OCI-LY3 (cell line): ENCODE results near the gene SLC7A7.
A peak's percentile ranks its signal among the peaks of the same experiment; 100 is the strongest.
"Not testable (repeated sequence)": the region's sequence is repeated elsewhere in the genome, so short reads cannot be mapped to it uniquely, and the experiment has no call there.

ENCODE experiments used
- H2AFZ ChIP-seq: fragments of 200-600, 300-600 bp; shearing (Covaris generic); 2 replicates; pipeline ENCODE4 v1.6.0; 2014; ENCODE audit warnings: antibody characterized with exemption, low read depth, low read length
- H3K27ac ChIP-seq: fragments of 200-600, 300-600 bp; sonication (generic); 2 replicates; pipeline ENCODE4 v1.5.1; 2014; ENCODE audit warnings: mild to moderate bottlenecking, low read length, moderate library complexity, mixed read lengths
- H3K27me3 ChIP-seq: fragments of 200-600, 300-600 bp; sonication (generic); 2 replicates; pipeline ENCODE4 v1.6.1; 2014; ENCODE audit warnings: low read depth, low read length, mixed read lengths
- H3K36me3 ChIP-seq: fragments of 200-600, 300-600 bp; sonication (generic); replicated peaks from 2 replicates; pipeline ENCODE3; 2014; ENCODE audit warnings: low read depth, low read length, mixed read lengths
- H3K4me1 ChIP-seq: fragments of 300-600, 200-600 bp; sonication (generic); 2 replicates; pipeline ENCODE4 v1.6.1; 2014; ENCODE audit warnings: low read length, mixed read lengths
- H3K4me2 ChIP-seq: fragments of 200-600, 300-600 bp; sonication (generic); 2 replicates; pipeline ENCODE4 v1.6.1; 2014; ENCODE audit warnings: low read length, mixed read lengths
- H3K4me3 ChIP-seq: fragments of 300-600, 200-600 bp; sonication (generic); 2 replicates; pipeline ENCODE4 v1.5.1; 2014; ENCODE audit warnings: antibody characterized with exemption, mild to moderate bottlenecking, low read length, moderate library complexity
- H3K79me2 ChIP-seq: fragments of 300-600, 200-600 bp; shearing (Covaris generic); 2 replicates; pipeline ENCODE4 v1.6.1; 2014; ENCODE audit warnings: mild to moderate bottlenecking, low read length, mixed read lengths
- H3K9ac ChIP-seq: fragments of 300-600, 200-600 bp; shearing (Covaris generic); 2 replicates; pipeline ENCODE4 v1.6.0; 2014; ENCODE audit warnings: mild to moderate bottlenecking, low read length, moderate library complexity
- H3K9me3 ChIP-seq: fragments of 200-600, 300-600 bp; shearing (Covaris generic); 2 replicates; pipeline ENCODE4 v1.6.1; 2014; ENCODE audit warnings: low read length, mixed read lengths; ENCODE audit not compliant: insufficient read depth
- H4K20me1 ChIP-seq: fragments of 200-600, 300-600 bp; sonication (generic); 2 replicates; pipeline ENCODE4 v1.6.1; 2016; ENCODE audit warnings: low read length, mixed read lengths; ENCODE audit not compliant: insufficient read depth
- EZH2phosphoT487 ChIP-seq: fragments of 200-600 bp; shearing (Covaris generic); IDR thresholded peaks from 2 replicates; pipeline ENCODE4 v1.6.1; 2018; ENCODE audit warnings: antibody characterized with exemption, mixed run types, low read depth
- TF ChIP-seq, protein P1 (sequence below): fragments of 200-600, 300-600 bp; sonication (generic); IDR thresholded peaks from 2 replicates; pipeline ENCODE4 v1.5.1; 2014; ENCODE audit warnings: antibody characterized with exemption, low read length, low read depth

SLC7A7 gene

DNA sequence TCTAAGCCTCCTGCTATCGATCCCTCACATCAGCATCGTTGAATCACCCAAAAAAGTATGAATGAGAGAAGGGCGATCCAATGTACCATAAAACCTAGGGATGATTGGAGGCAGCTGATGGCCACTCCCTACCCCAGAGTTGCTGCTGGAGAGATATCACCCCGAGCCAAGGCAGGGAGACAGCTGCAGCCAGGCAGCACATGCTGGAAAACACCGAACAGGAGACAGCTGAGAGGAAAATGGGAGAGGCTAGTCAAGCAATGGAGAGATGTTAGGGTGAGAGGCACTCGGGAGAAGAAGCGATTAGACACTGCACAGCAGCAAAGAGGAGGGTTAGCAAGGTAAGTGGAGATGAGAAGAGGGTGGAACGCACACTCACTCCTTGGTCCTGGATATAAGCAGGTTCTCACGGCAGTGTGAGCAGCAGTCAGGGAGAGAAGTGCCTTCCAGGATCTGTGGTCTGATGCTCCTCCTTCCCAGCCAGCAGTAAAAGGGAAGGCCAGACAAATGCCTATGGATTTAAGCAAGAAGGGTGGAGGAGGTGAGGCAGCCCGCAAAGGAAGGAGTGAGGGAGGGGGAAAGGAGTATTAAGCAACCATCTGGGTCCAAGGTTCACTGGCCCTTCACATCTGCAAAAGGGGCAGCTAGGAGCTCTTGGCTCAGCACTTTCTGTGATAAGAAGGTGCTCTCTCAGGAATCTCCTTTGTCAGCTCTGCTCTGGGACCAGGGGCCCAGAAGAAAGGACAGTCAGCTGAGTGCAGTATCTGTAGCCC lies at the start of gene SLC7A7:
Gene SLC7A7 (minus strand): TSS at position 495 of the 773 bp plus-strand sequence. CDS start 2,037 bp downstream, outside the sequence.
- H3K9ac ChIP-seq, result peak within 1 kb of the TSS; percentile 49
- H3K4me3 ChIP-seq, result peak within 1 kb of the TSS; percentile 21; the same call in 1 of the 2 replicates
- H4K20me1 ChIP-seq, result no peaks in the 10 kb centered on the region
- peak within 1 kb of the TSS; percentile 63 for H2AFZ ChIP-seq
- H3K9me3 ChIP-seq, result no peaks in the 10 kb centered on the region
- no peaks in the 10 kb centered on the region for H3K79me2 ChIP-seq
- no peaks in the 10 kb centered on the region for H3K27me3 ChIP-seq
- no peaks in the 10 kb centered on the region for H3K36me3 ChIP-seq
- H3K27ac ChIP-seq, result peak within 1 kb of the TSS; percentile 38
- H3K4me1 ChIP-seq, result peaks cover 51% of the 10 kb centered on the region
- H3K4me2 ChIP-seq, result peak within 1 kb of the TSS; percentile 57
- TF ChIP-seq, protein P1, sequence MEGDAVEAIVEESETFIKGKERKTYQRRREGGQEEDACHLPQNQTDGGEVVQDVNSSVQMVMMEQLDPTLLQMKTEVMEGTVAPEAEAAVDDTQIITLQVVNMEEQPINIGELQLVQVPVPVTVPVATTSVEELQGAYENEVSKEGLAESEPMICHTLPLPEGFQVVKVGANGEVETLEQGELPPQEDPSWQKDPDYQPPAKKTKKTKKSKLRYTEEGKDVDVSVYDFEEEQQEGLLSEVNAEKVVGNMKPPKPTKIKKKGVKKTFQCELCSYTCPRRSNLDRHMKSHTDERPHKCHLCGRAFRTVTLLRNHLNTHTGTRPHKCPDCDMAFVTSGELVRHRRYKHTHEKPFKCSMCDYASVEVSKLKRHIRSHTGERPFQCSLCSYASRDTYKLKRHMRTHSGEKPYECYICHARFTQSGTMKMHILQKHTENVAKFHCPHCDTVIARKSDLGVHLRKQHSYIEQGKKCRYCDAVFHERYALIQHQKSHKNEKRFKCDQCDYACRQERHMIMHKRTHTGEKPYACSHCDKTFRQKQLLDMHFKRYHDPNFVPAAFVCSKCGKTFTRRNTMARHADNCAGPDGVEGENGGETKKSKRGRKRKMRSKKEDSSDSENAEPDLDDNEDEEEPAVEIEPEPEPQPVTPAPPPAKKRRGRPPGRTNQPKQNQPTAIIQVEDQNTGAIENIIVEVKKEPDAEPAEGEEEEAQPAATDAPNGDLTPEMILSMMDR, result no peak
- TF ChIP-seq EZH2phosphoT487, result no peak

DNA sequence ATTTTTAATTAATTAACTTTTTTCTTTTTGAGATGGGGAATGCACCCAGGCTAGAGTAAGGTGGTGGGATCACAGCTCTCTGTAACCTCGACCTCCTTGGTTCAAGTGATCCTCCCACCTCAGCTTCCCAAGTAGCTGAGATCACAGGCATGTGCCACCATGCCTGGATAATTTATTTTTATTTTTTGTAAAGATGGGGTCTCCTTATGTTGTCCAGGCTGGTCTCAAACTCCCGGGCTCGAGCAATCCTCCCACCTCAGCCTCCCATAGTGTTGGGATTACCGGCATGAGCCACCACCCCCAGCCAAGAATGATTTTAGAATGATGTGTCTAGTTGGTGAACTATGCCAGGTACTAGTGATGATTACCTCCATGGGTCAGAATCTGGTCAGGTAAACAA lies 49.7 kb upstream of the SLC7A7 start:
- Histone ChIP-seq H3K9ac (no peak overlapping the region), H2AFZ (no peak overlapping the region)
- TF ChIP-seq EZH2phosphoT487, result no peak
- TF ChIP-seq, protein P1, result no peak

DNA sequence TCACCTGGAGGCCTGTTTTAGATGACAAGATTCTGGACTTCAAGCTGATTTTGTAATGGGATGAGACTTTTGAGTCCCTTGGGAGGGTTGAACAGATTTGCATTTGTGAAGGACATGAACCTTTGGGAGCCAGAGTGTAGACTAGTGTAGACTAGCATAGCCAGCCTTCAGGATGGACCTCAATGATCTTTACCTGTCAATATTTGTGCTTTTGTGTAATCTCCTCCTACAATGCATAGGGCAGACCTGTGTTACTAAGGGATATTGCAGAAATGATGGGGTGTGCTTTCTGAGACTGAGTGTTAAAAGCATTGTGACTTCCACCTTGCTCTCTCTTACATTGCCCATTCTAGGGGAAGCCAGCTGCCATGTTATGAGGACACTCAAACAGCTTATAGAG lies 46.4 kb upstream of the SLC7A7 start:
- Histone ChIP-seq H3K79me2 (no peaks in the 10 kb centered on the region), H3K4me3 (no peak overlapping the region), H3K27me3 (no peaks in the 10 kb centered on the region), H3K4me1 (peaks cover 8% of the 10 kb centered on the region; the same call in 1 of the 2 replicates), H4K20me1 (no peaks in the 10 kb centered on the region), H2AFZ (no peak overlapping the region), H3K36me3 (no peaks in the 10 kb centered on the region), H3K9ac (no peak overlapping the region), H3K4me2 (no peak overlapping the region), H3K27ac (no peak overlapping the region), H3K9me3 (no peaks in the 10 kb centered on the region)
- TF ChIP-seq EZH2phosphoT487, result no peak
- TF ChIP-seq, protein P1, result no peak

More for the DNA sequence above, 49.7 kb upstream of the SLC7A7 start:
- Histone ChIP-seq H3K27ac (no peak overlapping the region), H4K20me1 (no peaks in the 10 kb centered on the region), H3K9me3 (no peaks in the 10 kb centered on the region), H3K27me3 (no peaks in the 10 kb centered on the region), H3K79me2 (no peaks in the 10 kb centered on the region), H3K4me1 (no peaks in the 10 kb centered on the region), H3K4me3 (no peak overlapping the region), H3K36me3 (no peaks in the 10 kb centered on the region), H3K4me2 (no peak overlapping the region)

DNA sequence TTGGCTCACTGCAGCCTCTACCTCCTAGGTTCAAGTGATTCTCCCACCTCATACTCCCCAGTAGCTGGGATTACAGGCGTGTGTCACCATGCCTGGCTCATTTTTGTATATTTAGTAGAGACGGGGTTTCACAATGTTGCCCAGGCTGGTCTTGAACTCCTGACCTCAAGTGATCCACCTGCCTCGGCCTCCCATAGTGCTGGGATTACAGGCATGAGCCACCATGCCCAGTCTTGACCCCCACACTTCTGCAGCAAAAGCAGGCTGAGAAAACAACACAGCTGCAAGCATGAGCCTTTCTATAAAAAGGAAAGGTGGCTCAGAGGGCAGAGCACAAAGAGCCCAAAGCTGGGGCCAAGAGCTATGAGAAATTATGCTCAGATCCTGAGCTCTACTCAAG lies 45.1 kb upstream of the SLC7A7 start:
- H3K79me2 ChIP-seq, H3K27ac ChIP-seq, H3K4me1 ChIP-seq, H3K4me2 ChIP-seq, H3K36me3 ChIP-seq, H3K9me3 ChIP-seq, H3K9ac ChIP-seq, H4K20me1 ChIP-seq, H2AFZ ChIP-seq, H3K27me3 ChIP-seq, H3K4me3 ChIP-seq: not testable (repeated sequence)
